Stimulated activated CD8-positive, alpha-beta memory T cell treated with anti-CD3 and anti-CD28 coated beads, Interleukin-4, amount 100 ng/mL, for 24 hours (primary cell): ENCODE data around the gene DSCAM.
"Not testable (repeated sequence)": the region's sequence is repeated elsewhere in the genome, so short reads cannot be mapped to it uniquely, and the experiment has no call there.

Experiments used
- DNase-seq: peaks from one replicate; pipeline ENCODE4 v3.0.0-alpha.2; 2020; ENCODE audit warnings: low read depth

The DSCAM gene

GRCh38 chr21:40457741-40458140, 389.2 kb downstream of the DSCAM start:
- no peak for DNase-seq

- no peak for DNase-seq
Observed at GRCh38 chr21:40454057-40454456, 392.9 kb downstream of the DSCAM start.

GRCh38 chr21:40453183-40453582, 393.8 kb downstream of the DSCAM start:
- no peak for DNase-seq

- no peak for DNase-seq
Observed at GRCh38 chr21:40452548-40452947, 394.4 kb downstream of the DSCAM start.

- DNase-seq, result no peak
Observed at GRCh38 chr21:40447016-40447415, 399.9 kb downstream of the DSCAM start.

- no peak for DNase-seq
Observed at GRCh38 chr21:40445349-40445921, 401.5 kb downstream of the DSCAM start.

GRCh38 chr21:40439581-40439980, 407.4 kb downstream of the DSCAM start:
- DNase-seq, result not testable (repeated sequence)

GRCh38 chr21:40438616-40439015, 408.3 kb downstream of the DSCAM start:
- no peak for DNase-seq

- no peak for DNase-seq
Observed at GRCh38 chr21:40436261-40436660, 410.7 kb downstream of the DSCAM start.

GRCh38 chr21:40433538-40433937, 413.4 kb downstream of the DSCAM start:
- no peak for DNase-seq

GRCh38 chr21:40425981-40426380, 421.0 kb downstream of the DSCAM start:
- DNase-seq, result no peak

GRCh38 chr21:40422896-40423635, 423.9 kb downstream of the DSCAM start:
- DNase-seq, result no peak

- no peak for DNase-seq
Observed at GRCh38 chr21:40421121-40421520, 425.8 kb downstream of the DSCAM start.

GRCh38 chr21:40416572-40416971, 430.4 kb downstream of the DSCAM start:
- no peak for DNase-seq

- DNase-seq, result no peak
Observed at GRCh38 chr21:40408561-40408960, 438.4 kb downstream of the DSCAM start.

GRCh38 chr21:40404396-40404800, 442.6 kb downstream of the DSCAM start:
- DNase-seq, result no peak

GRCh38 chr21:40402884-40403582, 443.9 kb downstream of the DSCAM start:
- DNase-seq, result no peak

- no peak for DNase-seq
Observed at GRCh38 chr21:40395732-40396131, 451.2 kb downstream of the DSCAM start.

- DNase-seq, result no peak
Observed at GRCh38 chr21:40393066-40393465, 453.9 kb downstream of the DSCAM start.

- no peak for DNase-seq
Observed at GRCh38 chr21:40388046-40388445, 458.9 kb downstream of the DSCAM start.

- no peak for DNase-seq
Observed at GRCh38 chr21:40386981-40387747, 459.8 kb downstream of the DSCAM start.

GRCh38 chr21:40386294-40386911, 460.6 kb downstream of the DSCAM start:
- DNase-seq, result peak; percentile 1
